Measurements from ENCODE around the gene AFAP1. TPM values are rescaled to one million over a fixed set of nuclear protein-coding genes. Genes with fewer than 3 reads are reported as not detected.

AFAP1 gene
- total RNA-seq, 1 donor from 2014 or later, result 0.24 TPM

DNA sequence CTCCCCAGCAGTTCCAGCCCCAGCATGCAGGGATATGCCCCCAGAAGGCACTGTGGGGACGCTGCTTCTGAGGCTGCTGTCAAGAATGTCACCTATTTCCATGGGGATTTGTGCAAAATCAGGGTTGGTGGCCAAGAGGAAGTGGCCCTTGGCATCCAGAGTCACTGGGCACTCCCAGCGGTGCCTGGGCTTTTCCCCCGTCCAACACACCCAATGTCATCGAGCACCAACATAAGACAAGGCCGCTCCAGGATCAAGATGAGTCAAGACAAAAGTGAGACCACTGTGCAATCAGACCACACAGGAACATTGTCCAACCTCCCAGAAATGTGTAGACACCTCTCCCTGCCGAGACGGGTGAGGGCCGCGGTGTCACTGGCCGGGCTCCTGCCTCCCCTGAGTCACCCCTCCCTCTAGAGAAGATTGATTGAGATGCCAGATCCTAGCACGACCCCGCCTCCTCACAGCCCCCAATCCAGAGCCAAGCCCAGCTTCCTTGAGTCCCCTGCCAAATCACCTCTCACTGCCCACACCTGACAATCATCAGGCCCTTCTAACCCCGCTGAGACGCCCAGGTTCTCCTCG, 194.3 kb downstream of the AFAP1 start:
- TF ChIP-seq, protein P1, sequence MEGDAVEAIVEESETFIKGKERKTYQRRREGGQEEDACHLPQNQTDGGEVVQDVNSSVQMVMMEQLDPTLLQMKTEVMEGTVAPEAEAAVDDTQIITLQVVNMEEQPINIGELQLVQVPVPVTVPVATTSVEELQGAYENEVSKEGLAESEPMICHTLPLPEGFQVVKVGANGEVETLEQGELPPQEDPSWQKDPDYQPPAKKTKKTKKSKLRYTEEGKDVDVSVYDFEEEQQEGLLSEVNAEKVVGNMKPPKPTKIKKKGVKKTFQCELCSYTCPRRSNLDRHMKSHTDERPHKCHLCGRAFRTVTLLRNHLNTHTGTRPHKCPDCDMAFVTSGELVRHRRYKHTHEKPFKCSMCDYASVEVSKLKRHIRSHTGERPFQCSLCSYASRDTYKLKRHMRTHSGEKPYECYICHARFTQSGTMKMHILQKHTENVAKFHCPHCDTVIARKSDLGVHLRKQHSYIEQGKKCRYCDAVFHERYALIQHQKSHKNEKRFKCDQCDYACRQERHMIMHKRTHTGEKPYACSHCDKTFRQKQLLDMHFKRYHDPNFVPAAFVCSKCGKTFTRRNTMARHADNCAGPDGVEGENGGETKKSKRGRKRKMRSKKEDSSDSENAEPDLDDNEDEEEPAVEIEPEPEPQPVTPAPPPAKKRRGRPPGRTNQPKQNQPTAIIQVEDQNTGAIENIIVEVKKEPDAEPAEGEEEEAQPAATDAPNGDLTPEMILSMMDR (IDR thresholded peaks at IDR 0.05), result no peak
- H3K36me3 Mint-ChIP-seq (ENCODE audit: low read depth), result no peaks in the 10 kb centered on the region
- intact Hi-C loops (cut with micrococcal nuclease), result no loop called here
- H3K4me1 Mint-ChIP-seq, result no peaks in the 10 kb centered on the region
- DNase-seq (no peak), ATAC-seq (ENCODE audit: low read depth) (no peak)
- ChIA-PET CTCF (no interaction called here), POLR2A (no interaction called here)
- H3K9me3 Mint-ChIP-seq, result no peaks in the 10 kb centered on the region
- H3K27me3 Mint-ChIP-seq, result no peaks in the 10 kb centered on the region
- no peak overlapping the region for H3K27ac Mint-ChIP-seq
- no peak overlapping the region for H3K4me3 Mint-ChIP-seq

DNA sequence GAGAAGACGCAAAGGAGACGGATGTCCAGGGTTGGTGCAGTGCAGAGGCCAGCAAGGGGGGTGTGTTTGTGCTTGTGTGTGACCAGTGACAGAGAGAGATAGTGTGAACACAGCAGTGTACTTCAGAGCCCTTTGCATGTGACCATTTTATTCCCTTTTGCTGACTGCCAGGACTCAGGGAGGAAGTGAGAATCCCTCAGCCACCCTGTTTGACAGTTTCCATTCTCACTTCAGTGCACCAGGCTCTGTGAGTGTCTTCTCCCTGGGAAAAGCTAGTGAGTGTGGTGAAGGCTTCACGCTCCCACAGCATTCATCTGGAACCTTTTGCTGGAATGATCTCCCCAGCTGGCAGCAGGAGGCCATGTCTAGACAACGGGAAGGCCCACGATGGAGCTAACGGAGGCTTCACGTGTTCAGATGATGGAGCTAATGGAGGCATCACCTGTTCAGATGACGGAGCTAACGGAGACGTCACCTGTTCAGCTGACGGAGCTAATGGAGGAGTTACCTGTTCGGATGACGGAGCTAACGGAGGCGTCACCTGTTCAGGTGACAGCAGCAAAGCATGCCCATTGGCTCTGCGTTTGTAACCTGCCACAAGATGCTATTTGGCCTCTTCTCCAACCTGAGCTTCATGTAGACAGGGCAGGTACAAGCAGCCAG, 195.4 kb downstream of the AFAP1 start:
- POLR2A ChIA-PET, result no interaction called here
- Mint-ChIP-seq H3K4me1 (no peaks in the 10 kb centered on the region), H3K27ac (no peak overlapping the region), H3K9me3 (no peaks in the 10 kb centered on the region), H3K36me3 (ENCODE audit: low read depth) (no peaks in the 10 kb centered on the region), H3K4me3 (no peak overlapping the region), H3K27me3 (no peaks in the 10 kb centered on the region)
- TF ChIP-seq, protein P1 (IDR thresholded peaks at IDR 0.05), result no peak
- intact Hi-C loops (cut with micrococcal nuclease), result no loop called here
- CTCF ChIA-PET, result no interaction called here
- DNase-seq, result no peak
- ATAC-seq (ENCODE audit: low read depth), result no peak

DNA sequence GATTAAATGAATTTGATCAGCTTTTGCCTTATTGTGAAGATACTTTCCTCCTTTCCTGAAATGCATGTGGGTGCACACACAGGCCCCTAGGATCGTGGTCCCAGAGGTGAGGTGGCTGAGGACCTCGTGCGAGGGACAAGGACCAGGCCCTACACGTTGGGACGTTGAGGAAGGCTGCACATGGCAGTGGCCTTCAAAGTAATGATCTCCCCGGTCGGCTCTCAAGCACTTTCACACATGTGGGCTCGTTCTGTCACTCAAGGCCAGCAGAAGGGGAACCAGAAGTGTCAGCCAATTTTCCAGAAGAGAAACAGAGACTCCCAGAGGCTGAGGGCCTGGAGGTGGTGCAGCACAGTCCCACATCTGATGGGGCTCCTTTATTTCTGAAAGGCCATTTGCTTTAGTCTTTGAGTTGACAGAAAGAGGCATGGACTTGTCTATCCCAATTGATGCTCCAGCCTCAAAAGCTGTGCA, 196.8 kb downstream of the AFAP1 start:
- Mint-ChIP-seq H3K27me3 (no peaks in the 10 kb centered on the region), H3K9me3 (no peaks in the 10 kb centered on the region), H3K4me1 (no peaks in the 10 kb centered on the region), H3K27ac (no peak overlapping the region), H3K4me3 (no peak overlapping the region), H3K36me3 (ENCODE audit: low read depth) (no peaks in the 10 kb centered on the region)
- TF ChIP-seq, protein P1 (IDR thresholded peaks at IDR 0.05), result no peak
- DNase-seq, result no peak
- intact Hi-C loops (cut with micrococcal nuclease), result no loop called here
- no peak for ATAC-seq (ENCODE audit: low read depth)
- ChIA-PET CTCF (no interaction called here), POLR2A (no interaction called here)

DNA sequence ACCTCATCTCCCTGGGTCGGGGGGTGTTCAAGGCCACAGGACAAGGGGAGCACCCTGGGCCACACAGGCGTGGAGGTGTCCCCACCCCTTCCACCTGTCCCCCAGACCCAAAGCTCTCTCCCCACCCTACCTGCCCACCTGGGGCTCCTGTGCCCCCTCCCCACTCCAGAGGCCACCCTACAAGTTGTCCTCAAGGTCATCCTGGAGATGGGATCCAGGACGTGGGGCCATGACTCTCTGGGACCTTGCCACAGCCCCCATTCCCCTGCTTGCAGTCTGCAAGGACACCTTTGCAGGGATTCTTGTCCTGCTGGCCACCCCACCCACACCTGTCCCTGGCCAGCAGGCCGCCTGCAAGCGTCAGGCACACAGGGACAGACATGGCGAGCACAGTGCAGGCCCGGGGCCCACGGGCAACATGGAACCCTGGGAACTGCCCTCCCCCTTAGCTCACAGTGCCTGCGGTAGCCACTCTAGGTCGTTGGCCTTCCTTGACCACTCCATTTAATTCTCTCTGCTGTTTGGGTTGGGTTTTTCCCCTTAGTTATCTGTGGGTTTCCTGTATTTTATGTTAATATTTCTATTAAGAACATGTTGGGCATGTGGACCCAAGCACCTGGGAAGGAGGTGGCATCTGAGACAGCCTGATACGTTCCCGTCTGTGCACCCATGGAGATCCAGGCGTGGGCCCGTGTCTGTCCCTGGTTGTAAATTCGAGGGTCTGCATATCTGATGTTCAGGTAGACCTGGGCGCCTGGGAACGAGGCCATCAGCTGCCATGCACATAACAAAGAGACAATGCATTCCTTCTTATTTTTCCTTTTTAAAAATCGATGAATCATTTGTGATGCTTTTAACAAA, 197.5 kb downstream of the AFAP1 start:
- H3K27me3 Mint-ChIP-seq, result no peaks in the 10 kb centered on the region
- CTCF ChIA-PET, result no interaction called here

More for the DNA sequence above, 197.5 kb downstream of the AFAP1 start:
- TF ChIP-seq, protein P1 (IDR thresholded peaks at IDR 0.05), result no peak
- Mint-ChIP-seq H3K9me3 (no peaks in the 10 kb centered on the region), H3K4me3 (no peak overlapping the region), H3K36me3 (ENCODE audit: low read depth) (no peaks in the 10 kb centered on the region), H3K27ac (no peak overlapping the region), H3K4me1 (no peaks in the 10 kb centered on the region)
- no peak for ATAC-seq (ENCODE audit: low read depth)
- DNase-seq, result no peak
- intact Hi-C loops (cut with micrococcal nuclease), result no loop called here
- POLR2A ChIA-PET, result no interaction called here
